GM19025 (cell line): ENCODE data around the gene MYO5B.
A peak's percentile ranks its signal among the peaks of the same experiment; 100 is the strongest.

Source experiments
- ATAC-seq: cut with Tn5 transposase; IDR thresholded peaks from one replicate; pipeline ENCODE4 v1.9.1; 2021; ENCODE audit warnings: mild to moderate bottlenecking, low read depth, moderate library complexity; ENCODE audit not compliant: unreplicated experiment

The MYO5B gene

GRCh38 chr18:50038448-50038847 lies 156.5 kb downstream of the MYO5B start:
- ATAC-seq = no peak

- no peak for ATAC-seq
Observed at GRCh38 chr18:50034029-50034428, 160.9 kb downstream of the MYO5B start.

GRCh38 chr18:50033004-50033403 lies 161.9 kb downstream of the MYO5B start:
- ATAC-seq = no peak

GRCh38 chr18:50030146-50030545 lies 164.8 kb downstream of the MYO5B start:
- ATAC-seq = no peak

GRCh38 chr18:50027996-50028395 lies 167.0 kb downstream of the MYO5B start:
- ATAC-seq = no peak

GRCh38 chr18:50024466-50024865 lies 170.5 kb downstream of the MYO5B start:
- ATAC-seq = no peak

GRCh38 chr18:50022985-50023384 lies 172.0 kb downstream of the MYO5B start:
- ATAC-seq = no peak

- no peak for ATAC-seq
Observed at GRCh38 chr18:50014606-50015005, 180.3 kb downstream of the MYO5B start.

- no peak for ATAC-seq
Observed at GRCh38 chr18:50013363-50014138, 181.4 kb downstream of the MYO5B start.

- no peak for ATAC-seq
Observed at GRCh38 chr18:50011813-50012435, 183.0 kb downstream of the MYO5B start.

- peak; percentile 86 for ATAC-seq
Observed at GRCh38 chr18:50009773-50010335, 185.1 kb downstream of the MYO5B start.

- ATAC-seq = no peak
Observed at GRCh38 chr18:50008306-50008705, 186.6 kb downstream of the MYO5B start.

GRCh38 chr18:50006470-50007046 lies 188.4 kb downstream of the MYO5B start:
- ATAC-seq = no peak

GRCh38 chr18:50004013-50004412 lies 190.9 kb downstream of the MYO5B start:
- ATAC-seq = no peak

- ATAC-seq = no peak
Observed at GRCh38 chr18:50002781-50003180, 192.2 kb downstream of the MYO5B start.

- no peak for ATAC-seq
Observed at GRCh38 chr18:50000227-50000626, 194.7 kb downstream of the MYO5B start.

GRCh38 chr18:49999128-49999527 lies 195.8 kb downstream of the MYO5B start:
- ATAC-seq = no peak

- no peak for ATAC-seq
Observed at GRCh38 chr18:49997558-49997957, 197.4 kb downstream of the MYO5B start.

- no peak for ATAC-seq
Observed at GRCh38 chr18:49994410-49994809, 200.5 kb downstream of the MYO5B start.

GRCh38 chr18:49993299-49993698 lies 201.6 kb downstream of the MYO5B start:
- ATAC-seq = no peak

GRCh38 chr18:49988733-49989132 lies 206.2 kb downstream of the MYO5B start:
- ATAC-seq = no peak
